H9 (cell line): ENCODE measurements around the gene CDH19. TPM values are rescaled to one million over a fixed set of nuclear protein-coding genes. Genes with fewer than 3 reads are reported as not detected.

Experiments used
- DNase-seq: peaks from one replicate; pipeline ENCODE4 v3.0.0-alpha.2; 2017
- H2AFZ ChIP-seq: one replicate; pipeline ENCODE4 v1.6.1; 2013; ENCODE audit warnings: mild to moderate bottlenecking, low read length, control low read depth, moderate library complexity
- H2AK5ac ChIP-seq: 2 replicates; pipeline ENCODE4 v1.6.1; 2013; ENCODE audit warnings: low read length, control low read depth, mixed read lengths; ENCODE audit not compliant: insufficient read length
- H2BK120ac ChIP-seq: one replicate; pipeline ENCODE4 v1.6.1; 2013; ENCODE audit warnings: low read depth, mild to moderate bottlenecking, low read length, control low read depth, inconsistent platforms; ENCODE audit not compliant: poor library complexity, severe bottlenecking
- H2BK12ac ChIP-seq: 2 replicates; pipeline ENCODE4 v1.6.1; 2013; ENCODE audit warnings: low read length, control low read depth, mixed read lengths, low read depth; ENCODE audit not compliant: insufficient read length
- H2BK15ac ChIP-seq: 2 replicates; pipeline ENCODE4 v1.6.1; 2013; ENCODE audit warnings: low read depth, low read length, control low read depth
- H2BK20ac ChIP-seq: one replicate; pipeline ENCODE4 v1.6.1; 2013; ENCODE audit warnings: low read depth, mild to moderate bottlenecking, low read length, control low read depth, inconsistent platforms; ENCODE audit not compliant: poor library complexity, severe bottlenecking
- H2BK5ac ChIP-seq: 2 replicates; pipeline ENCODE4 v1.6.1; 2013; ENCODE audit warnings: low read length, control low read depth, mixed read lengths; ENCODE audit not compliant: insufficient read length
- H3K14ac ChIP-seq: 2 replicates; pipeline ENCODE4 v1.6.1; 2013; ENCODE audit warnings: low read length, control low read depth; ENCODE audit not compliant: insufficient read depth
- H3K18ac ChIP-seq: 2 replicates; pipeline ENCODE4 v1.6.1; 2013; ENCODE audit warnings: low read depth, mild to moderate bottlenecking, mixed read lengths, low read length, control low read depth; ENCODE audit not compliant: insufficient read length
- H3K23ac ChIP-seq: 2 replicates; pipeline ENCODE4 v1.6.1; 2013; ENCODE audit warnings: low read length, control low read depth, mixed read lengths, low read depth; ENCODE audit not compliant: insufficient read length
- H3K23me2 ChIP-seq: 2 replicates; pipeline ENCODE4 v1.6.1; 2013; ENCODE audit warnings: low read depth, mild to moderate bottlenecking, mixed read lengths, low read length, control low read depth; ENCODE audit not compliant: insufficient read length, poor library complexity, severe bottlenecking
- H3K27ac ChIP-seq: 2 replicates; pipeline ENCODE4 v1.5.1; 2013; ENCODE audit warnings: low read length, control low read depth, mixed read lengths, low read depth; ENCODE audit not compliant: insufficient read length
- H3K27me3 ChIP-seq: 2 replicates; pipeline ENCODE4 v1.6.1; 2013; ENCODE audit warnings: low read length, control low read depth, inconsistent platforms; ENCODE audit not compliant: insufficient read depth
- H3K4ac ChIP-seq: 2 replicates; pipeline ENCODE4 v1.6.1; 2013; ENCODE audit warnings: low read depth, mild to moderate bottlenecking, control low read depth, inconsistent platforms, low read length, moderate library complexity
- H3K4me1 ChIP-seq: 2 replicates; pipeline ENCODE4 v1.6.1; 2013; ENCODE audit warnings: low read length, control low read depth, inconsistent platforms; ENCODE audit not compliant: insufficient read depth
- H3K4me2 ChIP-seq: 2 replicates; pipeline ENCODE4 v1.6.1; 2013; ENCODE audit warnings: low read length, control low read depth, mixed read lengths; ENCODE audit not compliant: insufficient read length, insufficient read depth
- H3K56ac ChIP-seq: 2 replicates; pipeline ENCODE4 v1.6.1; 2013; ENCODE audit warnings: low read depth, mild to moderate bottlenecking, mixed read lengths, low read length, control low read depth; ENCODE audit not compliant: insufficient read length
- H3K79me1 ChIP-seq: 2 replicates; pipeline ENCODE4 v1.6.1; 2013; ENCODE audit warnings: low read depth, mild to moderate bottlenecking, moderate library complexity, low read length, control low read depth, inconsistent platforms; ENCODE audit not compliant: insufficient read depth, poor library complexity, severe bottlenecking
- H3K79me2 ChIP-seq: 2 replicates; pipeline ENCODE4 v1.6.1; 2013; ENCODE audit warnings: low read length, control low read depth, inconsistent platforms; ENCODE audit not compliant: insufficient read depth
- H3K9ac ChIP-seq: 2 replicates; pipeline ENCODE4 v1.6.1; 2013; ENCODE audit warnings: low read length, control low read depth, mixed read lengths; ENCODE audit not compliant: insufficient read length; ENCODE audit errors: extremely low read depth
- H3K9me3 ChIP-seq: one replicate; pipeline ENCODE4 v1.6.1; 2013; ENCODE audit warnings: low read depth, low read length, inconsistent platforms; ENCODE audit not compliant: control insufficient read depth
- H3T11ph ChIP-seq: one replicate; pipeline ENCODE4 v1.6.1; 2013; ENCODE audit warnings: mild to moderate bottlenecking, low read length, control low read depth, inconsistent platforms
- H4K20me1 ChIP-seq: one replicate; pipeline ENCODE4 v1.6.1; 2013; ENCODE audit not compliant: control insufficient read depth, insufficient read length, insufficient read depth
- H4K5ac ChIP-seq: 2 replicates; pipeline ENCODE4 v1.6.1; 2013; ENCODE audit warnings: low read depth, mild to moderate bottlenecking, mixed read lengths, low read length, control low read depth; ENCODE audit not compliant: insufficient read length
- H4K8ac ChIP-seq: replicated peaks from 2 replicates; pipeline ENCODE4 v1.6.1; 2013; ENCODE audit warnings: low read length, control low read depth, mixed read lengths, low read depth; ENCODE audit not compliant: insufficient read length
- H4K91ac ChIP-seq: 2 replicates; pipeline ENCODE4 v1.6.1; 2013; ENCODE audit warnings: low read depth, mild to moderate bottlenecking, moderate library complexity, mixed read lengths, low read length, control low read depth; ENCODE audit not compliant: insufficient read length
- H3K27ac Mint-ChIP-seq, 3 experiments: 2 replicates in 2 of 3; 3 replicates in 1 of 3; pipeline ENCODE4 v1.8.0; 2020 to 2021; ENCODE audit warnings: mixed read lengths in 3 of 3, mild to moderate bottlenecking in 1 of 3, moderate library complexity in 1 of 3
- H3K27me3 Mint-ChIP-seq: 2 replicates; pipeline ENCODE4 v1.8.0; 2021; ENCODE audit warnings: low read depth, mild to moderate bottlenecking, moderate library complexity, mixed read lengths
- H3K36me3 Mint-ChIP-seq, 3 experiments: 2 replicates in 2 of 3; 3 replicates in 1 of 3; pipeline ENCODE4 v1.8.0; 2020 to 2021; ENCODE audit warnings: low read depth in 3 of 3, mixed read lengths in 3 of 3; ENCODE audit not compliant: insufficient read depth in 1 of 3
- H3K4me1 Mint-ChIP-seq, 2 experiments: 2 replicates each; pipeline ENCODE4 v1.8.0; 2020; ENCODE audit warnings: mixed read lengths in 2 of 2
- H3K4me3 Mint-ChIP-seq, 2 experiments: 2 replicates in 1 of 2; 3 replicates in 1 of 2; pipeline ENCODE4 v1.8.0; 2020 to 2021; ENCODE audit warnings: mild to moderate bottlenecking in 2 of 2, mixed read lengths in 2 of 2, moderate library complexity in 1 of 2
- H3K9me3 Mint-ChIP-seq, 2 experiments: 2 replicates in 1 of 2; 3 replicates in 1 of 2; pipeline ENCODE4 v1.8.0; 2020; ENCODE audit warnings: mild to moderate bottlenecking in 2 of 2, mixed read lengths in 2 of 2, moderate library complexity in 1 of 2
- WGBS: extraction: QIAGEN DNeasy Blood & Tissue Kit; methylation state at CpG from one replicate; pipeline ENCODE4 v1.1.7; 2013; ENCODE audit warnings: missing lambda C conversion rate, low lambda C conversion rate, mixed read lengths; ENCODE audit not compliant: insufficient read length; ENCODE audit errors: extremely low coverage; 5-methylcytosine and 5-hydroxymethylcytosine counted together
- total RNA-seq: library from RNA; stranded (reverse); gene quantifications from 2 replicates; pipeline ENCODE4 v1.2.1, GENCODE V29; 2021
- TF ChIP-seq, protein P1 (sequence below): fragments of 200-600 bp; sonication (generic); conservative IDR thresholded peaks from 3 replicates; pipeline ENCODE4 v1.8.0; 2021; ENCODE audit warnings: antibody characterized with exemption, mild to moderate bottlenecking

CDH19 gene
- total RNA-seq, 1 experiment from 2014 or later = not detected

DNA sequence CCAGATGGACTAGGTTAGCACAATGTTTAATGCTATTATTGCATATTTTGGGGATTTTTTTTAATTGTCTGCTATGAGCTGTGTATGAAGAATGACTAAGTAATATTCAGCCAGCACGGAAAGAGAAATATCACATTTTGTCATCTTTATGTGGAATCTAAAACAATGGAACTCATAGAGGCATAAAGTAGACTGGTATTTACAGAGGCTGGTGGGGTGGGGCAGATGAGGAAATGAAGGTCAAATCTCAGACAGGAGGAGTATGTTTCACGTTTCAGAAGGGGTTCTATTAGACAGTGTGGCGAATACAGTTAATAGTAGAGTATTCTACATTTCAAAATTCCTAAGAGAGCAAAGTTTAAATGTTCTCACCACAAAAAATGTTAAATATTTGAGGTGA, 4.7 kb downstream of the CDH19 start:
- WGBS = no CpG with 5 or more reads among the region's 3 CpGs
- Histone ChIP-seq H2BK120ac (no peak overlapping the region), H3K9me3 (no peaks in the 10 kb centered on the region), H2BK5ac (no peak overlapping the region), H3K4ac (no peak overlapping the region), H3K56ac (no peak overlapping the region), H3K79me1 (no peaks in the 10 kb centered on the region), H2BK20ac (no peak overlapping the region), H3K79me2 (no peaks in the 10 kb centered on the region), H3K14ac (no peak overlapping the region), H2BK12ac (no peak overlapping the region), H3K18ac (no peak overlapping the region), H3K9ac (no peak overlapping the region), H3K23ac (no peak overlapping the region), H4K8ac (no peak overlapping the region), H3K27ac (no peak overlapping the region), H3K27me3 (no peaks in the 10 kb centered on the region), H2AFZ (no peak overlapping the region), H4K91ac (no peak overlapping the region), H2BK15ac (no peak overlapping the region), H2AK5ac (no peak overlapping the region), H3K4me1 (no peaks in the 10 kb centered on the region), H4K5ac (no peak overlapping the region), H3K23me2 (no peaks in the 10 kb centered on the region), H4K20me1 (no peaks in the 10 kb centered on the region), H3T11ph (no peak overlapping the region), H3K4me2 (no peak overlapping the region)
- H3K27me3 Mint-ChIP-seq = no peaks in the 10 kb centered on the region
- H3K9me3 Mint-ChIP-seq = peaks cover 4 to 11% of the 10 kb centered on the region in 2 experiments
- no peak overlapping the region for H3K27ac Mint-ChIP-seq
- H3K36me3 Mint-ChIP-seq = peaks cover 2 to 8% (median 3%) of the 10 kb centered on the region in 3 experiments; a peak in 3 of 7 replicates
- no peak overlapping the region for H3K4me3 Mint-ChIP-seq
- TF ChIP-seq, protein P1, sequence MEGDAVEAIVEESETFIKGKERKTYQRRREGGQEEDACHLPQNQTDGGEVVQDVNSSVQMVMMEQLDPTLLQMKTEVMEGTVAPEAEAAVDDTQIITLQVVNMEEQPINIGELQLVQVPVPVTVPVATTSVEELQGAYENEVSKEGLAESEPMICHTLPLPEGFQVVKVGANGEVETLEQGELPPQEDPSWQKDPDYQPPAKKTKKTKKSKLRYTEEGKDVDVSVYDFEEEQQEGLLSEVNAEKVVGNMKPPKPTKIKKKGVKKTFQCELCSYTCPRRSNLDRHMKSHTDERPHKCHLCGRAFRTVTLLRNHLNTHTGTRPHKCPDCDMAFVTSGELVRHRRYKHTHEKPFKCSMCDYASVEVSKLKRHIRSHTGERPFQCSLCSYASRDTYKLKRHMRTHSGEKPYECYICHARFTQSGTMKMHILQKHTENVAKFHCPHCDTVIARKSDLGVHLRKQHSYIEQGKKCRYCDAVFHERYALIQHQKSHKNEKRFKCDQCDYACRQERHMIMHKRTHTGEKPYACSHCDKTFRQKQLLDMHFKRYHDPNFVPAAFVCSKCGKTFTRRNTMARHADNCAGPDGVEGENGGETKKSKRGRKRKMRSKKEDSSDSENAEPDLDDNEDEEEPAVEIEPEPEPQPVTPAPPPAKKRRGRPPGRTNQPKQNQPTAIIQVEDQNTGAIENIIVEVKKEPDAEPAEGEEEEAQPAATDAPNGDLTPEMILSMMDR = no peak
- no peak for DNase-seq
- H3K4me1 Mint-ChIP-seq = no peaks in the 10 kb centered on the region
